Smooth muscle cell (in vitro differentiated cells): ENCODE measurements around the gene ERICH6. TPM values are rescaled to one million over a fixed set of nuclear protein-coding genes. Genes with fewer than 3 reads are reported as not detected.

Experiments used
- DNase-seq: peaks from one replicate; lab custom pipeline; 2025; ENCODE audit not compliant: unreplicated experiment; lab: John Stamatoyannopoulos, UW
- H2AFZ ChIP-seq: fragments of 200-600 bp; sonication (generic); 2 replicates; pipeline ENCODE4 v1.6.0; 2016; ENCODE audit warnings: antibody characterized with exemption, low read depth, mild to moderate bottlenecking
- H3F3A ChIP-seq: fragments of 200-600 bp; sonication (generic); 2 replicates; pipeline ENCODE4 v1.6.0; 2017; ENCODE audit warnings: antibody characterized with exemption, low read depth
- H3K27ac ChIP-seq: fragments of 200-600 bp; sonication (generic); 2 replicates; pipeline ENCODE4 v1.5.1; 2016; ENCODE audit warnings: low read depth, mild to moderate bottlenecking
- H3K27me3 ChIP-seq: fragments of 200-600 bp; sonication (generic); 2 replicates; pipeline ENCODE4 v1.6.1; 2016; ENCODE audit warnings: low read depth, mild to moderate bottlenecking
- H3K36me3 ChIP-seq: fragments of 200-600 bp; sonication (generic); 2 replicates; pipeline ENCODE4 v1.5.1; 2016; ENCODE audit warnings: low read depth
- H3K4me1 ChIP-seq: fragments of 200-600 bp; sonication (generic); 2 replicates; pipeline ENCODE4 v1.5.1; 2016; ENCODE audit warnings: low read depth
- H3K4me2 ChIP-seq: fragments of 200-600 bp; sonication (generic); 2 replicates; pipeline ENCODE4 v1.6.0; 2016; ENCODE audit warnings: mild to moderate bottlenecking
- H3K4me3 ChIP-seq: fragments of 200-600 bp; sonication (generic); 2 replicates; pipeline ENCODE4 v1.5.1; 2016; ENCODE audit warnings: mild to moderate bottlenecking
- H3K79me2 ChIP-seq: fragments of 200-600 bp; sonication (generic); 2 replicates; pipeline ENCODE4 v1.6.0; 2016; ENCODE audit warnings: low read depth, mild to moderate bottlenecking
- H3K9ac ChIP-seq: fragments of 200-600 bp; sonication (generic); 2 replicates; pipeline ENCODE4 v1.6.0; 2016; ENCODE audit warnings: low read depth
- H3K9me3 ChIP-seq: fragments of 200-600 bp; sonication (generic); replicated peaks from 2 replicates; pipeline ENCODE4 v1.5.1; 2016; ENCODE audit warnings: low read depth
- H4K20me1 ChIP-seq: fragments of 200-600 bp; sonication (generic); 2 replicates; pipeline ENCODE4 v1.6.0; 2016; ENCODE audit warnings: low read depth
- WGBS: methylation state at CpG from one replicate; pipeline ENCODE4 v1.1.7; 2016; ENCODE audit warnings: low lambda C conversion rate; 5-methylcytosine and 5-hydroxymethylcytosine counted together
- polyA plus RNA-seq: library from polyadenylated mRNA; unstranded; fragments of >200 nt; fragmentation: Nextera tagmentation; extraction: Ambion mirVana; gene quantifications from 2 replicates; pipeline ENCODE4 v1.2.1, GENCODE V29; 2016
- total RNA-seq: library from RNA; depleted of rRNA; stranded (reverse); fragments of >200 nt; gene quantifications from 2 replicates; pipeline ENCODE4 v1.2.3, GENCODE V29; 2014
- TF ChIP-seq, protein P1 (sequence below): fragments of 200-600 bp; sonication (generic); IDR thresholded peaks from 2 replicates; pipeline ENCODE4 v1.5.1; 2017; ENCODE audit warnings: borderline replicate concordance, mild to moderate bottlenecking, antibody characterized with exemption; ENCODE audit not compliant: insufficient read depth, poor library complexity, severe bottlenecking

ERICH6 gene
- total and polyA plus RNA-seq, 2 experiments from 2014 or later: 0.38 TPM; not detected in 1

GRCh38 chr3:150744919-150745211 is 41.1 kb upstream of the ERICH6 start:
- Histone ChIP-seq H3K27ac (peak overlapping the region; percentile 62), H3K27me3 (no peaks in the 10 kb centered on the region), H3K9me3 (no peaks in the 10 kb centered on the region), H3F3A (peaks cover 12% of the 10 kb centered on the region), H3K9ac (no peak overlapping the region), H3K79me2 (peaks cover 72% of the 10 kb centered on the region), H4K20me1 (peaks cover 92% of the 10 kb centered on the region), H2AFZ (no peak overlapping the region), H3K36me3 (no peaks in the 10 kb centered on the region), H3K4me1 (peaks cover 16% of the 10 kb centered on the region), H3K4me3 (no peak overlapping the region), H3K4me2 (peak overlapping the region; percentile 13)
- no peak for DNase-seq
- 88% methylated on average over 1 of the region's 1 CpG for WGBS
- TF ChIP-seq, protein P1, sequence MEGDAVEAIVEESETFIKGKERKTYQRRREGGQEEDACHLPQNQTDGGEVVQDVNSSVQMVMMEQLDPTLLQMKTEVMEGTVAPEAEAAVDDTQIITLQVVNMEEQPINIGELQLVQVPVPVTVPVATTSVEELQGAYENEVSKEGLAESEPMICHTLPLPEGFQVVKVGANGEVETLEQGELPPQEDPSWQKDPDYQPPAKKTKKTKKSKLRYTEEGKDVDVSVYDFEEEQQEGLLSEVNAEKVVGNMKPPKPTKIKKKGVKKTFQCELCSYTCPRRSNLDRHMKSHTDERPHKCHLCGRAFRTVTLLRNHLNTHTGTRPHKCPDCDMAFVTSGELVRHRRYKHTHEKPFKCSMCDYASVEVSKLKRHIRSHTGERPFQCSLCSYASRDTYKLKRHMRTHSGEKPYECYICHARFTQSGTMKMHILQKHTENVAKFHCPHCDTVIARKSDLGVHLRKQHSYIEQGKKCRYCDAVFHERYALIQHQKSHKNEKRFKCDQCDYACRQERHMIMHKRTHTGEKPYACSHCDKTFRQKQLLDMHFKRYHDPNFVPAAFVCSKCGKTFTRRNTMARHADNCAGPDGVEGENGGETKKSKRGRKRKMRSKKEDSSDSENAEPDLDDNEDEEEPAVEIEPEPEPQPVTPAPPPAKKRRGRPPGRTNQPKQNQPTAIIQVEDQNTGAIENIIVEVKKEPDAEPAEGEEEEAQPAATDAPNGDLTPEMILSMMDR: no peak

GRCh38 chr3:150744041-150744918 is 40.6 kb upstream of the ERICH6 start:
- Histone ChIP-seq H3K4me2 (peak overlapping the region; percentile 13), H3K79me2 (peaks cover 66% of the 10 kb centered on the region)
- WGBS: 51% methylated on average over 8 of the region's 8 CpGs

GRCh38 chr3:150743508-150743907 is 39.8 kb upstream of the ERICH6 start:
- Histone ChIP-seq H2AFZ (no peak overlapping the region), H3K4me2 (peak overlapping the region; percentile 13), H3K27ac (peak overlapping the region; percentile 62), H3K27me3 (no peaks in the 10 kb centered on the region), H3F3A (peaks cover 13% of the 10 kb centered on the region), H4K20me1 (peaks cover 78% of the 10 kb centered on the region), H3K9ac (no peak overlapping the region), H3K79me2 (peaks cover 59% of the 10 kb centered on the region), H3K4me3 (no peak overlapping the region), H3K36me3 (no peaks in the 10 kb centered on the region), H3K9me3 (no peaks in the 10 kb centered on the region), H3K4me1 (peaks cover 16% of the 10 kb centered on the region)
- DNase-seq: no peak
- TF ChIP-seq, protein P1: no peak
- 32% methylated on average over 2 of the region's 2 CpGs for WGBS

More at GRCh38 chr3:150744041-150744918, 40.6 kb upstream of the ERICH6 start:
- Histone ChIP-seq H3K36me3 (no peaks in the 10 kb centered on the region), H3K9me3 (no peaks in the 10 kb centered on the region), H3K4me3 (no peak overlapping the region), H3K4me1 (peaks cover 16% of the 10 kb centered on the region), H4K20me1 (peaks cover 86% of the 10 kb centered on the region), H2AFZ (no peak overlapping the region), H3K27me3 (no peaks in the 10 kb centered on the region), H3K27ac (peak overlapping the region; percentile 62), H3F3A (peaks cover 12% of the 10 kb centered on the region), H3K9ac (no peak overlapping the region)
- DNase-seq: no peak
- TF ChIP-seq, protein P1: no peak
